Urothelium cell line (cell line): Measurements from ENCODE around the gene RP9.

Experiments used
- DNase-seq: peaks from one replicate; pipeline ENCODE4 v3.0.0; 2011; ENCODE audit warnings: low spot score, mixed read lengths
- FAIRE-seq: peaks from 2 replicates; lab custom pipeline; 2011; peaks lifted over from hg19 to GRCh38; lab: Jason Lieb, UNC

RP9 gene, protein sequence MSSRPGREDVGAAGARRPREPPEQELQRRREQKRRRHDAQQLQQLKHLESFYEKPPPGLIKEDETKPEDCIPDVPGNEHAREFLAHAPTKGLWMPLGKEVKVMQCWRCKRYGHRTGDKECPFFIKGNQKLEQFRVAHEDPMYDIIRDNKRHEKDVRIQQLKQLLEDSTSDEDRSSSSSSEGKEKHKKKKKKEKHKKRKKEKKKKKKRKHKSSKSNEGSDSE

GRCh38 chr7:33109005-33109757, at the start of gene RP9:
TSS of gene RP9 (minus strand) at chr7:33109404. CDS start at chr7:33109372, 32 bp downstream.
- FAIRE-seq (peak; percentile 17), DNase-seq (peak; percentile 93)

DNA sequence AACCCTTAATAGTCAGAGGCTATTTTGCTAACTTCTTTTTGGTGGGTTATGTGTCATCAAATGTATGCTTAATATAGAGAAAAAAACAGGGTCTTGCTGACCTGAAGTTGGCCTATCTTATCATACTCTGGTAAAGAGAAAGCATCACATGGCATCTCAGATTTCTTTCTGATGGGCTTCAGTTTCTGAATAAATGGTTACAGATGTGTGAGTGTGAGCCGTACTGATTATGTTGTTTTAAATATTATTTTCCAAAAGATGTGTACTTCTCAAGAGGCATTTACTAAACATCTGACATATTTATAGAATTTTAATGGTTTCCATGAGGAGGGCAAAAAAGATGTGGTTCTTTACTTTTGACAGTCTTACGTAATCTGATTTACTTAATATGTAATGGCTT, 48.6 kb upstream of the RP9 start:
- DNase-seq: no peak
- no peak for FAIRE-seq

- FAIRE-seq (no peak), DNase-seq (no peak)
Measured at GRCh38 chr7:33157311-33157710, 48.1 kb upstream of the RP9 start.

- FAIRE-seq (no peak), DNase-seq (no peak)
Measured at GRCh38 chr7:33156441-33156840, 47.2 kb upstream of the RP9 start.

DNA sequence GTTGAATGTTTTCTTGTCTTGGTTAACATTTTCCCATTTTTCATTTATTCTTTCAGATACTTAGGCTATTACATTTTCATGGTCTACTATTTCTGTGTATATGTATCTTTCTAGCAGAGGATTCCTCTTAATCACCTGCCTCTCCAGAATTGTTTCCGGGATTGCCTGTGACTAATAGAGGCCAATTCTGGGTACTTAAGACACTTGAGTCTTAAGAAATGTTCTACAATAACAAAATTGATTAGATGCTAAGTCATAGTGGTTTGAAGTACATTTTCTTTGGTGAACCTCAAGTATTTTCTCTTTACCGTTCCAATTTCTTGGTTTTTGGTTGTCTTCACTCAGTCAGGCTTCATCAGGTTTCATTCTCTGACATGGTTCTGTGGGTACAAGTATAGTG, 46.6 kb upstream of the RP9 start:
- DNase-seq (no peak), FAIRE-seq (no peak)

DNA sequence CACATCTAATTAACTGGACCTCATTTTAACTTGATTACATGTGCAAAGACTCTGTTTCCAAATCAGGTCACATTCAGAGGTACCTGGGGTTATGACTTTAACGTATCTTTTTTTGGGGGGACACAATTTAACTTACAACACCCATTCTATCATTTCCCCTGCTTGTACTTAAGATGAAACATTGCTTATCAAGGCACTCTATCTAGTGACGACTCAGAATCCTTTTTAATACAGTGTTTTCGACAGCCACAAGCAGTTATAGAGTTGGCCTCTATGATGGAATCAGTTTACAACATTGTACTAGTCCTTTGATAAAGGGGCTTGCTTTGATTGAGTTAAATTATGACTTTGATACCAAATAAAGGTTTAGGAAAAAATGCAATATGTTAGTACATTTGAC, 42.9 kb upstream of the RP9 start:
- FAIRE-seq (no peak), DNase-seq (no peak)

DNA sequence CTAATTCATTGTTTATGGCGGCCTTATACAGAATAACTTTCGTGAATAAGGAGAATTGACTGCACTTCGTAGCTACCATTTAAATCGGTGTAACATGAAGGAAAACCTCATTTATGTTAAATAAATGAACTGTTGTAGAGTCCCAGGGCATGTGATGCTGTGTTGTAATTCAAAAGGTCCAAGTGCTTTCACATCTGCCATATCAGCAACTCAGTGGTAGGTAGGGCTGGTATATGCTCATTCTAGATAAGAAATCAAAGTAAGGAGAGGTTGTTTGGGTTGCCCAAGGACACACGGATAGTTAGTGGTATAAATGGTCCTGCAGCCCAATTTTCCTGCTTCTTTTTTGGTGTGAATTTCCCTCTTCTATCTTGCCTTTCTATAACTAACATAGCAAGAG, 36.0 kb upstream of the RP9 start:
- FAIRE-seq (peak; percentile 46), DNase-seq (no peak)

- DNase-seq: peak; percentile 35
- peak; percentile 74 for FAIRE-seq
Measured at GRCh38 chr7:33143996-33144718, 35.0 kb upstream of the RP9 start.

GRCh38 chr7:33142585-33142984, 33.4 kb upstream of the RP9 start:
- DNase-seq (no peak), FAIRE-seq (no peak)

DNA sequence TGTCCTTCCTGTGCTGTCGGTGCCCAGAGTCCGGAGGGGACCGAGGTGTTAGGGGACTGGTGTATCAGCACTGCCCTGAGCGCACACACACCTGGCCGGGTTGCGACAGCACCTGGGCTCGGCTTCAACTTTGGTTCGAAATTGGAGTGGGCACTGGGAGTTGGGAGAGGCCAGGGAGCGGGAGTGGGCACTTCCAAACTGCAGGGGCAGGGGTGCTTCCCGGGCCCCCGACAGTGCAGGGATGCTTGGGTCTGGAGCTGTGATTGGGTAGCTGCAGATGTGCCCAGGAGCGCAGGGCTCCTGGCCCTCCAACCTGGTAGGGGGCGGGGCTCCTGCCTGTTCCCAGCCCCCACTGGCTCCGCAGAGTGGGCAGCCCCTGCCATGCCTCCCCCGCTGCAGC, 27.9 kb upstream of the RP9 start:
- FAIRE-seq: no peak

DNA sequence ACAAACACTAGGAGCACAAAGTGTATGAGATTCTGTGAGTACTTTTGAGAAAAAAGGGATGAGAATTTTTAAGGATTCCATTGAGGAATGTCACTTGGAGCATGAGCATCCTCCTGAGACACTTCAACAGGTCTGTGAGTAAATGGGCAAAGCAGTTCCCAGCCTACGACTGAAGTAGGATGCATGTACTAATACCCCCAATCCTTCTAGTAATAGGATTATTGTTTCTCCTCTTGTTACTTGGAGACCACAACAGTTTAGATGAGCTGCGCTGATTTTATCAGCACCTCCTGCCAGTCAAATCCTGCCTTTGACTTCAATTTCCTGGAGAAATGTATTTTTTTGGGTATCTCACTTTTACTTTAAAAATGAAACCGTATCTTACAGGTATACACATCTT, 21.0 kb upstream of the RP9 start:
- FAIRE-seq (no peak), DNase-seq (no peak)

More for the DNA sequence above, 27.9 kb upstream of the RP9 start:
- DNase-seq: no peak

GRCh38 chr7:33129806-33130153, 20.6 kb upstream of the RP9 start:
- FAIRE-seq (peak; percentile 67), DNase-seq (no peak)

- FAIRE-seq: peak; percentile 91
- DNase-seq: peak; percentile 97
Measured at GRCh38 chr7:33128990-33129805, 20.0 kb upstream of the RP9 start, which contains the start of gene BBS9. TSS of gene BBS9 (plus strand) at chr7:33129564. CDS start at chr7:33146253, 16,689 bp downstream.

DNA sequence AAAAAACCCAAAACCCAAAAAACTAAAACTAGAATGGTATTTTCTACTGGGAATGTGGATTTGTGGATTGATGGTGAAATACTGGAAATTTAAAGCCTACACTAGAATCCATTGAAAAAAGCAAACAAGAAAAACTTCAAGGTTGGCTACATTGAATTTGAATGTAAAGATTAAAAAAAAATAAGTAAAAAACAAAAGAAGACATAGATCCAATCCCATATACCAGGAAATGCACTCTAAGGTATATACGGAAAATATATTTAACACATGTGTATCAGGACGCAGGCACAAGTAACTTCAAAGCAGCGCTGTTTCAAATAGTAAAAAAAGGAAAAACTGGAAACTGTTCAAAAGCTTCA, 19.4 kb upstream of the RP9 start:
- no peak for FAIRE-seq
- no peak for DNase-seq

DNA sequence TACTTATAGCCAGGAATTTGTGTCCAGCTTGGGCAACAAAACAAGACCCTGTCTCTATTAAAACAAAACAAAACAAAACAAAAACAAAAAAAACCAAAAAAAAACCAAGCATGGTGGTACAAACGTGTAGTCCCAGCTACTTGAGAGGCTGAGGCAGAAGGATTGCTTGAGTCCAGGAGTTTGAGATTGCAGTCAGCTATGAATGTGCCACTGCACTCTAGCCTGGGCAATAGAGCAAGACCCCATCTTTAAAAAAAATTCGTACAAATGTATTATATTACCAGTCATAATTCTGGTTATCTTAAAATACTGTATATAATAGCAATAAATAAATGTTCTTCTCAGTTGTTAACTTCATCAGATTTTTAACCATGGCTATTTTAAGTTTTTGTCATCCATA, 17.9 kb upstream of the RP9 start:
- FAIRE-seq: no peak
- DNase-seq: no peak

DNA sequence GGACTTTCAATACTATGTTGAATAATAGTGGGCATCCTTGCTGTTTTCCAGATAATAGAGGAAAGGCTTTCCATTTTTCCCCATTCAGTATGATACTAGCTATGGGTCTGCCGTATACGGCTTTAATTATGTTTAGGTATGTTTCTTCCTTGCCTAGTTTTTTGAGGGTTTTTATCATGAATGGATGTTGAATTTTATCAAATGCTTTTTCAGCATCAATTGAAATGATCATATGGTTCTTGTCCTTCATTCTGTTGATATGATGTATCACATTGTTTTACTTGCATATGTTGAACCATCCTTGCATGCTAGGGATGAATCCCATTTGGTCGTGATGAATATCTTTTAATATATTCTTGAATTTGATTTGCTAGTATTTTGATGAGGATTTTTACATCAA, 9.2 kb upstream of the RP9 start:
- DNase-seq: no peak
- FAIRE-seq: no peak

DNA sequence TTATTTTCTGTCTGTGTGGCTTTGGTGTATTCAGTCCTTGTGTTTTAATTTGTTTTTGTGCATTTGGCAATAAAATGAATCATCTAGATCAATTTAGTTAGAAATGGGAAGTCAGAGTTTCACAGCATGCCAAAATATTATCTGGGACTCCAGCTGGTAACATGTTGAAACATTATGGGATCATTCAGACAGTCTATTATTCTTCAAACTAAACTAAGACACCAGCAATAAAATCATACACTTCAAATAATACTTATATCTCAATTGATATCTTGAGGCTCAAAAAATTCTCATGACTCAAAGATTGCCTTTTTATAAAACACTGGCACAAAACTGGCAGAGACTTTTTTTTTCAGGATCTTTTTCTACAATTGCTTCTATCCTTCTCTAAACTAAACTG, 5.8 kb upstream of the RP9 start:
- no peak for DNase-seq
- FAIRE-seq: no peak

- DNase-seq (no peak), FAIRE-seq (peak; percentile 13)
Measured at GRCh38 chr7:33111614-33112013, 2.4 kb upstream of the RP9 start.

DNA sequence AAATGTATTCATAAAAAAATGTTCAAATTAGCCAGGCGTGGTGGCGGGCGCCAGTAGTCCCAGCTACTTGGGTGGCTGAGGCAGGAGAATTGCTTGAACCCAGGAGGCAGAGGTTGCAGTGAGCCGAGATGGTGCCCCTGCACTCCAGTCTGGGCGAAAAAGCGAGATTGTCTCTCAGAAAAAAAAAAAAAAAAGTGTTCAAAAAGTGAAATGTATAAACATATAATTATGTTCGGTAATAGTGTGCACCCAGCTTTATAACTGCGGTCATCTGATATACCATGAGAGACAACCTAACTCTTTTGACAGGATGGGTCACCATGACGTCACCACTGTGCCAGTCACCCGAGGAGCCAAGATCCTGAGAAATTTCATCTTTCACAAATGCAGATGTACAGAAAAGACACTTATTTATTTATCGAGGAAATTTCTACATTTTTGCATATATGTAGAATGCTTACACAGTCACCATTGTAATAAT, 594 bp upstream of the RP9 start:
- DNase-seq (no peak), FAIRE-seq (no peak)

DNA sequence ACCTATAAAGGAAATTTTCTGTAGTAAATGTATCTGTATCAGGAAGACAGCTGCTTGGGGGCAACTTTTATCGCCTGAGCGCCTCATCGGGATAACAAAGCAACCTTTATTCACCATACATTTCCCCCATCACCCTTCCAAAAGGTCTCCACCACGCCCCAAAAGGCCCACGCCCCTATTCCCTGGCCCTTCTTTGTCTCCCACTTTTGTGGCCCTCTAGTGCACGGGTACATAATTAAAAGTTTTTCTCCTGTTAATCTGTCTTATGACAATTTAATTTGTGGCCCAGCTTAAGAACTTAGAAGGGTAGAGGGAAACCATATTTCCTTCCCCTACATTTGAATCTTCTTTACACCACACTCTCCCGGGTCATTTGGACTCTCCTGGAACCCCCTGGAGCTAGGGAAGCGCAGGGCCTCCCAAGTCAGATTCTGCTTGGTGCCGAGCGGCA, 625 bp downstream of the RP9 start:
- FAIRE-seq (no peak), DNase-seq (no peak)
